ENCODE data around the gene CBX7.
A peak's percentile ranks its signal among the peaks of the same experiment; 100 is the strongest.

Gene CBX7

GRCh38 chr22:39152511-39153219 lies at the start of gene CBX7:
TSS of gene CBX7 (minus strand) at chr22:39152680. CDS start at chr22:39152444, 236 bp downstream.
- peak; percentile 95 for DNase-seq (ENCODE audit: low read depth)

DNA sequence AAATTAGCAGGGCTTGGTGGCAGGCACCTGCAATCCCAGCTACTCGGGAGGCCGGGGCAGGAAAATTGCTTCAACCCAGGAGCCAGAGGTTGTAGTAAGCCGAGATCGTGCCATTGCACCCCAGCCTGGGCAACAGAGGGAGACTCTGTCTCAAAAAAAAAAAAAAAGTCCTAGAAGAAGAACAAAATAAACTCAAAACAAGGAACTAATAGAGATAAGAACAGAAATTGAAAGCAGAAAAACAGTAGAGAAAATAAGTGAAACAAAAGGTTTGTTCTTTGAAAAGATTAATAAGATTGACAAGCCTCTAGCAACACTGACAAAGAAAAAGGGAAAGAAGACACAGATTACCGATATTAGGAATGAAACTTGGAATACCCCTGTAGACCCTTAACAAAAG lies 45.1 kb upstream of the CBX7 start:
- DNase-seq (ENCODE audit: low read depth): no peak

DNA sequence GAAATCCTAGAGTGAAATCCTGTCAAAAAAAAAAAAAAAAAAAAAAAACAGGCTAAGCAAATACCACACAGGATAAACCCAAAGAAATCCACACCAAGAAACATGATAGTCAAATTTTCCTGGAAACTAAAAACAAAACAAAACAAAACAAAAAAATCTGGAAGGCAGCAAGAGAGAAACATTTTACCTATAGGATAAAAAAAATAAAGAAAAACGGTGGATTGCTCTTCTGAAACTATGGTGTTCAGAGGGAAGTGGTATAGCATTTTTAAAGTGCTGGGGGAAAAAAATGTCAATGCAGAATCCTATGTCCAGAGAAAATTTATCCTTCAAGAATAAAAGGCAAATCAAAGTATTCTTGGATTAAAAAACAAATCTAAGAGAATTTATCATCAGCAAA lies 41.6 kb upstream of the CBX7 start:
- no peak for DNase-seq (ENCODE audit: low read depth)

GRCh38 chr22:39188809-39189208 lies 36.3 kb upstream of the CBX7 start:
- no peak for DNase-seq (ENCODE audit: low read depth)

GRCh38 chr22:39185601-39186012 lies 33.1 kb upstream of the CBX7 start:
- no peak for DNase-seq (ENCODE audit: low read depth)

- DNase-seq (ENCODE audit: low read depth): no peak
These were observed 32.4 kb upstream of the CBX7 start for GRCh38 chr22:39184586-39185577.

- no peak for DNase-seq (ENCODE audit: low read depth)
These were observed 31.6 kb upstream of the CBX7 start for GRCh38 chr22:39183991-39184585.

DNA sequence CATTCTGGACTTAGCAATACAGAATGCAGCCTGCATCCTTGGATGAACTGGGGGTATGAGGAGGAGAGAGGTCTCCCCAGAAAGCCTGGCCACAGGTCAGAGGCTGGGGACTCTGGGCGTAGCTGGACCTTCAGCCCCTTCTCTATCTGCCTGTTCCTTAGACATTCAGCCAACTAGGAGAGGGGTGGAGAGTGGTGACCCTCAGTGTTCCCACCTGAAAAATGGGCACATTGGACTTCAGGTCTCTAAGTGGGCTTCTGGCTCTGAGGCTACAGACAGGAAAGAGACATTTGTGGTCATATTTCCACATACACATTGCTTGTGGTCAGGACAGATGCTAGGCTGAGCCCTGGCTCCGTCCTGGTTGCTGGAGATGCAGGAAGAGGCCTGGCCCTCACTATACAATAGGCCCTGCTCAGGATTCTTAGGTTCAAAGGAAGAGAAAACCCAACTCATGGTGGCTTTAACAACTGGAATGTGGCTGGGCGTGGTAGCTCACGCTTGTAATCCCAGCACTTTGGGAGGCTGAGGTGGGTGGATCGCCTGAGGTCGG lies 30.1 kb upstream of the CBX7 start:
- DNase-seq (ENCODE audit: low read depth): no peak

- no peak for DNase-seq (ENCODE audit: low read depth)
These were observed 29.3 kb upstream of the CBX7 start for GRCh38 chr22:39181778-39182177.

DNA sequence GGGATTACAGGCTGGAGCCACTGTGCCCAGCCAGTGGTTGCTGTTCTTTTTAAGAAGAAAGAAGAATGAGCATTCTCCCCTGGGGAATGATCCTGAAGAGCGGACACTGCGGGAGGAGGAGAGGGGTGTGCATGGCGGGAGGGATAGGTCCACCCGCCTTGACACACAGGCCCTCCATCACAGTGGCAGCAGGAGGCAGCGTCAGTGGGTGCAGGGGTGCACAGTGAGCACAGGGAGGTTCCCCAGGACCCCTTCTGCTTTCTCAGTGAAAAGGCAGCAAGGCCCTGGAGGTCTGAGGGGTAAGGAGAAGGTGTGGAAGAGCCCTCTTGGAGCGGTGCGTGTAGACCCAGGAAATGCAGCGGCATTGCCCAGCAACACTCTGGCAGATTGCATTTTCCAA lies 28.9 kb upstream of the CBX7 start:
- no peak for DNase-seq (ENCODE audit: low read depth)

DNA sequence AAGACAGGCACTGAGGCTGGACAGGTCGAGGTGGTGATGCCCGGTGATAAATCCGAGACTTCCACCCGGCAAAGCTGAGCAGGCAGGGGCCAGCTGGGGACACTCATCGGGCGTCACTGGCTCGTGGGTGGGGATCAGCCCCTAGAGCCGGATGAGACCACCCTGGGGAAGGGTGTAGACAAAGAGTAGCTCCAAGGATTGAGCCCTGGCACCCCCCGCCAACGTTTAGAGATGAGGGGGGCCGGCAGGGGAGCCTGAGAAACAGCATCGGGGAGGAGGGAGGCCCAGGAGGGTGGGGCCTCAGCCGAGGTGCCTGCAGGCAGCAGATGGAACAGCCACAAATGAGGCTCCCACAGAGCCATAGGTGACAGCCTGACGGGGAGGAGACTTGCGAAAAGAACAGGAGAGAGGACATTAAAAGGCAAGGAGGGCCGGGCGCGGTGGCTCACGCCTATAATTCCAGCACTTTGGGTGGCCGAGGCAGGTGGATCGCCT lies 27.4 kb upstream of the CBX7 start:
- DNase-seq (ENCODE audit: low read depth): no peak

DNA sequence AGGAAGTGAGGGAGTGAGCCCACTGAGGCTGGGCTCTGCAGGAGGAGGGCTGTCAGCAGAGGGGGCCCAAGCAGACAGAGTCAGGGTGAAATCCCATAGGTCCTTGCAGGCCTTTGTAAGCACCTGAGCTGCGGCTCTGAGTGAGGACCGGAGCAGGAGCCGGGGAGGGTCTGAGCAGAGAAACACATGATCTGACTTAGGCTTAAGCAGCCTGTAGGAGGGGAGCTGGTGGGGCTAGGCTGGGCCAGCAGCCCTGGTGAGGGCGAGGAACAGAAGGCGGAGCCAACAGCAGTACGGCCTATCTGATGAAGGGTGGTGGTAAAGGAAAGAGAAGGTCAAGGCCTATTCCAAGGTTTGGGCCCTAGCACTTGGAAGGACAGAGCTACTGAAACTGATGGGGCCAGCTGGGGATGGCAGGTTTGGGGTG lies 26.9 kb upstream of the CBX7 start:
- DNase-seq (ENCODE audit: low read depth): no peak

DNA sequence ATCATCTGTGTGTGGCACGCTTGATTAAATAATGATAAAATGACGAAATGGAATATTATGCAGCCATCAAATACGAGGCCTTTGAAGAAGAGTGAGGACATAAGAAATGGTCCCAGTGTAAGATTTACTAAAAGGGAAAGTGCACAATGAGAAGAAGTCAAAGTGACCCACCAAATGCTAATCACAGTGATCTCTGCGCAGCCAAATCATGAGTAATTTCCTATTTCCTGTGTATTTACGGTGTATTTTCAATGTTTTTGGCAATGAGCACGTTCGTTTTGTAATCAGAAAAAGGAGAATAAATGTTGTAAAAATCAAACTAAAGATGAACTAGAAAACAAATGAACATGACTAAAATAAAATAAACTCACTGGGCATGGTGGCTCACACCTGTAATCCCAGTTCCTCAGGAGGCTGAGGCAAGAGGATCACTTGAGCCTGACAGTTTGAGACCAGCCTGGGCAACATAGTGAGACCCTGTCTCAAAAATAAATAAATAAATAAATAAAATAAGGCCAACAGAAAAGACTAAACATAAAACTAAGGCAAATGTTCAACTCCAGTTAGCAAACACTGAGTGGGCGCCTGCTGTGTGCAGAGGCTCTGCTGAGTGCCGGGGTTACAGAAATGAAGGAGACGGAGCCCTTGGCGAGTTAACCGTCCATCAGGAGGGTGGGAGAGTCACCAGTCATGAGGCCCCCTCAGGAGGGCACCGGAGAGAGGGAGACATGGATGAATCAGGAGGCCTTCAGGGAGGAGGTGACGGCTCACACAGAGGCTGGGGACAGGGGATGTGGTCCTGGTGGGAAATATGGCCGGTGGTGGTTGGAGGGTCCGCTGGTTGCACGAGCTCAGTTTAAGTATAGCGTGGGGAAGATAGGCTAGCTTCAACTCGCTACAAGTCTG lies 26.0 kb upstream of the CBX7 start:
- DNase-seq (ENCODE audit: low read depth): no peak

DNA sequence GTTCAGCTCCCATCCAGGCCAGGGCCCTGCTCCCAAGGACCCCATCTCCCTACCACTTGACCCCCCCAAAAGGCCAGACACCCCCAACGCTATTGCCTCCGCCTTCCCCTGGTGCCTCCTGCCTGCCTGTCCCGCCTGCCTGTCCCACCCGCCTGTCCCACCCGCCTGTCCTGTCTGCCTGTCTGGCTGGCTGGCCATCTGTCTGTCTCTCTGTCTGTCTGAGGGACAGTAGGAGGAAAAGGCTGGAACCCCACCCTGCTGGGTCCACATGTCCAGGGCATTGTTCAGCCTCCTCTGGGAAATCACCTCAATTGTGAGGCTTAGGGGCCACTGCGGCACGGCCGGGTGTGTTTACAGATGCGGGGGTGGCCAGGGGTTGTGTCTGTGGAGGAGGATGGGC lies 25.3 kb upstream of the CBX7 start:
- no peak for DNase-seq (ENCODE audit: low read depth)

DNA sequence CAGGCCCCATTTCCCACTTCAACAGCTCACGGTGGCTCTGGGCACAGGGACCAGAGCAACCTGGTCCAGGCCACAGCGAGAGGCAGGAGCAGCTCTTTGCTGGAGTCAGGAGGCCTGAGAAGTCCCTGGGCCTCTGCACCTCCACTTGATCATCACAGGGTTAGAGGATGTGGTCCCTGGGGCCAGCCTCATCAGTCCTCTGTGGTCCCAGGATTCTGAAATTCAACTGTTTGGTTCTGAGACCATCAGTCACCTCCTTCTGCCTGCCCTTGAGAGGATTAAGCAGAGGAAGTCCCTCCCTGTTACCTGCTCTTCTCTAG lies 24.9 kb upstream of the CBX7 start:
- DNase-seq (ENCODE audit: low read depth): no peak

DNA sequence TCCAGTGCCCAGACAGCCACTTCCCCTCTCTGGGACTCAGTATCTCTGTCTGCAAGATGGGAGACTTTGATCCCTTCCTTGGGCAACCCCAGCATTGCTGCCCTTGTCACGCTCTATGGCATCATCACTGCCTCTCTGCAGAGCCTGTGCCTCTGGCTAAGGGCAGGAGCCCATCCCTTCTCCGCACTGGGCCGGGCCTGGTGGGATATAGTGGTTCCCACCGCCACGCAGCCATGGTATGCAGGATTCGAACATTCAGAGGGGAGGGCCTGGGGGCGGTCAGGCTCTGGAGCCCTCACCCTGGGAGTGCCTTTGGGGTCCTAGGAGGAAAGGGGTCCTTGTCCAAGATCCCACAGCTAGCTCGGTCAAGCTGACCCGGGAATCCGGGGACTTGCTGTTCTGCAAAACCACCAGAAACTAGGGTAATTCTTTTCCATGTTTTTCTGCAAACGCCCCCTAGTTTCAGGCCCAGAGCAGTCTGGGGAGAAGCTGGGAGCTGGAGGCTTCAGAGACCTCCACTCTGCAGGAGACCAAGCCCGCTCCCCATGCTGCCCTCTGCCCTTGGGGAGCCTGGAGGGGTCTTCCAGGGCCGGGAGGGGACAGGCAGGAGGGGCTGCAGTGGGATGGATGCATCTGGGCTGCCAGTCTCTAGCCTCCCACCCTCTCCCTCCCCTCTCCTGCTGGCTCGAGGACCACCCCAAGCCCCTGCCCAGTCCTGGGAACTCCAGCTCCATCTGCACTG lies 24.4 kb upstream of the CBX7 start:
- DNase-seq (ENCODE audit: low read depth): no peak

DNA sequence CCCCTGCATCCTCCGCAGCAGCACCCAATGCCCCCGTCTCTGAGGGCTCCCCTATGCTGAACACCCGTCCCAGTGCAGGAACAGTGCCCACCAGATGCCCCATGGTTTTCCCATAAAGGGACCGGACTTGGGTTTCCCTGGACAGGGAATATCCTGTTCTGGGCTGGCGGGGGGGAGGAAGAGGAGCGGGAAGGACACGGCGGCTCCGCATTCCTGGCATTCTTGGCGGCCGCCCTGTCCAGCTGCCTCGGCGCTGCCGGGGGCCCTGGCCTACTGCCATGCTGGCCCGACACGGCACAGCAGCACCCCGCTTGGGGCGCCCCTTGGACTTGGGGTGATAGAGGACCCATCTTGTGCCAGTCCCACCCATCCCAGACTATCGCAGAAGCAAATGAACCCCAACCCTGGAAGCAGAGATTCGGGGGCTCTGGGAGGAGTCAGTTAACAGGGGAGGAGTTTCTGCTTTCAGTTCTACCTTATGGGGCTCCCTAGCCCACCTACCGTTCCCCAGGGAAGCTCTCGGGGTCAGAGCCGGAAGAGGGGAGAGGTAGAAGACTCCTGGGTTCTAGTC lies 23.7 kb upstream of the CBX7 start:
- DNase-seq (ENCODE audit: low read depth): no peak

DNA sequence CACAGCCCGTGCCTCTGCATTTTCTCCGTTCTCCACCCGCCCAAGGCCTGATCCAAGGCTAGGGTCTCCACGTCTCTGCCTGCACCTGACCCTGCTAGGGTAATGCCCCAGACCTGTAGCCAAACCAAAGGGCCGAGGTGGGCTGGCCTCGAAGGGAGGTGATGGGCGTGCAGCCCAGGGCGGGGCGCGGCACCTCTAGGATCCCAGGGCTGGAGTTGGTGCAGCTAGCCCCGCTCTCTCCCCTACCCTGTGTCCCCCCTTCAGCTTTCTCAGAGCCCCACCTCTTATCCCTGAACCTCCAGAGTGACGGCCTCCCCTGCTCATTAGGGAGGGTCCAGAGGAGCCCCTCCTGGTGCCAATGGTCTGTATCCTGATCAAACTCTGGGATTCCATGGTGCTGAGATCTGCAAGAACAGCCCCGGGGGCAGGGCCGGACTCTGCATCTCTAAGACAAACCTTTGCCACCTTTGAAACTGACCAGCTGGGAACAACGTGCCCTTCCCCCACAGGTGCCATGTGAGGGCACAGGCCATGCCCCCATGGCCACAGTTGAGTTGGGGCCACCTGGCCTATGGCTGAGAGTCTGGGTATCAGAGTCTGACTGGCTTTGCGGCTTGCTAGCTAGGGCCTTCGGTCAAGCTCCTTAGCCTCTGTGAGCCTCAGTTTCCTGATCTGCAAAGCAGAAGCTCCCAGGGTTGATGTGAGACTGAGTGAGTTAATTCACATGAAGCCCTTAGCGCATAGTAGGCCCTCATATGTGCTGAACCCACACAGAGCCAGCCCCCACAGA lies 23.1 kb upstream of the CBX7 start:
- no peak for DNase-seq (ENCODE audit: low read depth)
